GM21447 (cell line): ENCODE measurements around the gene CLCN6.

Experiments used
- ATAC-seq: cut with Tn5 transposase; IDR thresholded peaks from one replicate; pipeline ENCODE4 v1.9.1; 2021; ENCODE audit not compliant: unreplicated experiment

CLCN6 gene

DNA sequence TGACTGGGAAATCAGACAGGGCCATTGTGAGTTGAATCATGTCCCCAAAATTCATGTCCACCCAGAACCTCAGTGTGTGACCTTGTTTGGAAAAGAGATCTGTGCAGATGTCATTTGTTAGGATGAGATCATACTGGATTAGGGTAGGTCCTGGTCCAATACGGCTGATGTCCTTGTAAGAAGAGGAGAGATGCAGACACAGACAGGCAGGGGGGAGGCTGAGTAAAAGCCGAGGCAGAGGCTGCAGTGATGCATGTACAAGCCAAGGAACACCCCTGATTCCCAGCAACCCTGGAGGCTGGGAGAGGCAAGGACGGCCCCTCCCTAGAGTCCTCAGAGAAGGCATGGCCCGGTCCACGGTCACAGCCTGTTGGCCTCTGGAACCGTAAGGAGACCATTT lies 68.6 kb downstream of the CLCN6 start:
- ATAC-seq: no peak

DNA sequence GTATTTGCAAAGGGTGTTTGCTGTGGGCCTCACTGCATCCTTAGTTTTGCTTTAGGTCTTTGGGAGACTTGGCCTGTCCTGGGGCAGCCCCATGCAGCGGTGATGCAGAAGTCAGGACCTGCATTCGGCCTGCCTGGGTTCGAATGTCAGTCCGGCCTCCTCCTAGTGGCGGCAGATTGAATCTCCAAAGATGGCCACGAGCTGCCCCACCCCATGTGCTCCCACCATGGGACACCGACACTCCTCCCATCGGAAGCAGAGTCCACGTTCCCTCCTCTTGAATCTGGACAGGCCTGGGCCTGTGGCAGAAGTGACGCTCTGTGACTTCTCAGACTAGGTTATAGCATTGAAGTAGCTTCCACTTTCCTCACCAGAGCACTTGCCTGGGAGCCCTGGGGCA lies 69.1 kb downstream of the CLCN6 start:
- ATAC-seq: no peak

DNA sequence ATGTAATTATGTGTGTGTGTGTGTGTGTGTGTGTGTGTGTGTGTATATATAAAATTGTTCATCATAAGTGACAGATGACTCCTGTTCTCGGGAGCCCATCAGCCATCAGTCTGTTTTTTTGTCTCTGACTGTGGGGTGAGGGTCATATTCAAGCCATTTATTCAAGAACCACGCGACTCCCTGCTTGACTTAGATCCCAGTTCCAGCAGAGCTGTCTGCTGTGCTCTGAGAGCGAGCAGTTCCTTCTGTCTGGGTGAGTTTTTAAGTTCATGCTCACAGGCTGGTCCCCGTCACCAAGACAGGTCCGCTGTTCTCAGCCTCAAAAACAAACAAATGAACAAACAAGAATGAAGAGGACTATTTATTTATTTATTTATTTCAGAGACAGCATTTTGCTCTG lies 71.1 kb downstream of the CLCN6 start:
- ATAC-seq: no peak

DNA sequence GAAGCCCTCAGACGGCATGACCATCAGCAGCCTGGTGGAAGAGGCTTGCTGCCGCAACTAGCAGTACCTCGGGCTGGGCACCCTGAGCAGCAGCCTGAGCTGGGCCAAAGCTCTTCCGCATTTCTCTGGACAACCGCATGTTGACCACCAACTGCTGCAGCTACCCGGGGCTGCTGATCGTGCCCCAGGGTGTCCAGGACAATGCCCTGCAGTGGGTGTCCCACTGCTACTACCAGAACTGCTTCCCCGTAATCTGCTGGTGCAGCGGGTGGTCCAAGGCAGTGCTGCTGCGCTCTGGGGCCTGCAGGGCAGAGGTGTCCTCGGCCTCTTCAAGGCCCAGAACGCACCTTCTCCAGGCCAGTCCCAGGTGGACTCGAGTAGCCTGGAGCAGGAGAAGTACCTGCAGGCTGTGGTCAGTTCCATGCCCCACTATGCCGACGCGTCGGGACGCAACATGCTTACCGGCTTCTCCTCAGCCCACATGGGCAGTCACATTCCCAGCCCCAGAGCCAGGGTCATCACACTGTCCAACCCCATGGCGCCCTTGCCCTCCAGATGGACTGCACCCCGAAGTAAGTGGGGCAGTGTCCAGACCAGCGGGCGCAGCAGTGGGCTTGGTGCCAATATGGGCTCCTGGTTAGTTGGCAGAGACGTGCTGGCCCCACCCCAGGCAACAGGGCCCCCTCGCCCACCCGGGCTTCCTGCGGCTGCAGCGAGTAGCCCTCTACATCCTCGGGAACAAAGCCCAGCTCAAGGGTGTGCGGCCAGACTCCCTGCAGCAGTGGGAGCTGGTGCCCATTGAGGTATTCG lies 72.3 kb downstream of the CLCN6 start:
- ATAC-seq: no peak

DNA sequence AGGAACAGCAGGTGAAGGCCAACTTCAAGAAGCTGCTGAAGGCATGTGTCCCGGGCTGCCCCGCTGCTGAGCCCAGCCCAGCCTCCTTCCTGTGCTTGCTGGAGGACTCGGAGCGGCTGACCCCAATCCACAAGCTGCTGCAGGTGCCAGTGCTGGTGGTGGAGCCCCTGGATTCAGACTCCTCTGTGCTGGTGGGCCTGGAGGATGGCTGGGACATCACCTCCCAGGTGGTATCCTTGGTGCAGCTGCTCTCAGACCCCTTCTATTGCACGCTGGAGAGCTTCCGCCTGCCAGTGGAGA lies 72.8 kb downstream of the CLCN6 start:
- ATAC-seq: no peak

DNA sequence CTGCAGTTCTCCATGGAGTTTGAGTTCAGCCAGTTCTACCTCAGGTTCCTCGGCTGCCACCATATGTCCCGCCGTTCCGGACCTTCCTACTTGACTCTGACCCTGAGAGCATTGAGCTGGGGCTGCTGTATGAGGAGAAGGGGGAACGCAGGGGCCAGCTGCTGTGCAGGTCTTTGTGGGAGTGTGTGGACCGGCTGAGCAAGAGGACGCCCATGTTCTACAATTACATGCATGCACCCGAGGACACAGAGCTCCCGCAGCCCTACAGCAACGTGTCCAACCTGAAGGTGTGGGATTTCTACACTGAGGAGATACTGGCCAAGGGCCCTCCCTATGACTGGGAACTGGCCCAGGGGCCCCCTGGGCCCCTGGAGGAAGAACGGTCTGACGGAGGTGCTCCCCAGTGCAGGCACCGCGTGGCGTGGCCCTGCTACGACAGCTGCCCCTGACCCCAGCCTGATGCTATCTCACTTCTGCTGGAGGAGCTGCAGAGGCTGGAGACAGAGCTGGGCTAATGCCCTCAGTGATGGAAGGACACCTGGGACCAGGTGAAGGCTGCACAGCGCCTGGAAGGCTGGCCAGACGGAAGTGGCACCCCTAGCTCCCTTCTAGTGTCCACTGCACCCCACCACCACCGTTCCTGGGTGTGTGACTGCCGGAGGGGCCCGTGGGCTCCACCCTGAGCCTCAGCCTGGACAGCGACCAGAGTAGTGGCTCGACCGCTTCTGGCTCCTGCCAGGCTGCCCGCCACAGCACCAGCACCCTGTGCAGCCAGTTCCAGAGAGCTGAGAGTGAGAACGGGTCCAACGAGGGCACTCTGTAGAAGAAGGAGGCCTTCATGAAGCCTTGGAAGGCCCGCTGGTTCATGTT lies 73.6 kb downstream of the CLCN6 start:
- no peak for ATAC-seq

DNA sequence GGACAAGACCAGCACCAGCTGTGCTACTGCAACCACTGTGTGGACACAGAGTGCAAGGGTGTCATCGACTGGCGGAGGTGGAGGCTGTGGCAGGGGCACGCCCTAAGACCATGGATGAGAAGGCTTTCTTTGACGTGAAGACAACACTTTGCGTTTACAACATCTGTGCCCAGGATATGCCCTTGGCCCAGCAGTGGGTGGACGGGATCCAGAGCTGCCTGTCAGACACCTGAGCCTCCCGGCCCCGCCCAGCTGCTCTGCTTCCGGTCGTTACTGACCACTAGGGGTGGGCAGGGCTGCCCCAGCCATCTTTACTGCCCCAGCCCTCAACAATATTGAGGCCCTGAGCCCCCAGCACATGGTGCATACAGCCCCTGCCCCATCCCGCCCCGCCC lies 74.2 kb downstream of the CLCN6 start:
- ATAC-seq: no peak

DNA sequence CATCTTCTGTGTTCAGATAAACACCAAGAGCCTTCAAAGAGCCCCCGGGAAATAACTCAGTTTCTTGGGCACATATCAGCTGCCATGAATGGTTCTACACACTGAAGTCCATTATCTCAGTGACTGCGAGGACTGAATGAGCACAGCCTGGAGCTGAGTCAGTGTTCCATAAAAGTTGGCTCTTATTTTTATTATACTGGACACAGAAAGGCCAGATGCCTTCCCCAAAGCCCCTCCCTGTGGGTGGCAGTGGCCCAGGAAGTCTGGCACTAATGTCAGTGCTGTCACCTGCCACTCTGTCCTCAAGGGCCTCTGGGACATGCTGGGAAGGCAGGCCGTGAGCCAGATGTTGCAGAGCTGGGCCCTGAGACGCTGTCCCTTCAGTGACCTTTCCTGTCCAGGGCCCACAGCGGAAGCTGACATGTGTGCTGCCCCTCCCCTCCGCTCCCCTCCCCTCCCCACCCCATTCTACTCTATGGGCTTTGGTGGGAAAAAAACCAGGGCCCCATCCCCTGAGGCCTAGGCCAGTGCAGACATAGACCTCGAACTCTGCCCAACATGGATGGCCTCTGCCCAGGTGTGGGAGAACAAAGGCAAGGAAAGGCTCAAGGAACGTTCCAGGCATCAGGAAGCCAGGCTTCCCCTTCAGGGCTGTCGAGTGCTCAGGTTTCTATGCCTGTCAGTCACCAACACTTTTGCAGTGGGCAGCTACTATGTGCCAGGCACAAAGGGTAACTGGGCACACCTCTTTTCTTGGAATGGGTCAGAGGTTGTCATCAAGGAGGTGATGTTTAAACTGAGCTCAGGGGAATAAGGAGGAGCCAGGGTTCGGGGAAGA lies 75.1 kb downstream of the CLCN6 start:
- ATAC-seq: no peak

DNA sequence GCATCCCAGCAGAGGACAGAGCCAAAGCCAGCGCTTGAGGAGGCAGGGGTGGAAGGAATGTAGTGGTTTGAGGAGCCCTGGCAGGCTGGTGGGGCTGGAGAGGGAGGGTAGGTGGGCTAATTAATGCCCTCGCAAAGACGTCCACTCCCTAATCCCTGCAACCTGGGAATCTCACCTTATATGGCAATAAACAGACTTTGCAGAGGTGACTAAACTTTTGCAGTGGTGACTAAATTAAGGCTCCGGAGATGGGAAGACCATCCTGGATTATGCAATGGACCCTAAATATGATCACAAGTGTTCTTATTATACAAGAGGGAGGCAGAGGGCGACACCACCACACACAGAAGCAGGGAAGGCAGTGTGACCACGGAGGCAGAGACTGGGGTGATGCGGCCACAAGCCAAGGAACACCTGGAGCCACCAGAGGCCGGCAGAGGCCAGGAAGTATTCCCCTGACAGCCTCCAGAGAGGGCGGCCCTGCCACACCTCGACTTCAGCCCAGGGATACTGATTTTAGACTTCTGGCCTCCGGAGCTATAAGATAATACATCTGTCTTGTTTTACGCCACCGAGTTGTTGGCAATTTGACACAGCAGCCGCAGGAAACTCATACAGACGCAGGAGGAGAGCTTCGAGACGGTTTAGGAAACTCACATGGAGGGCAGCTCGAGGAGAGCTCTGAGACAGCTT lies 75.9 kb downstream of the CLCN6 start:
- ATAC-seq: no peak

DNA sequence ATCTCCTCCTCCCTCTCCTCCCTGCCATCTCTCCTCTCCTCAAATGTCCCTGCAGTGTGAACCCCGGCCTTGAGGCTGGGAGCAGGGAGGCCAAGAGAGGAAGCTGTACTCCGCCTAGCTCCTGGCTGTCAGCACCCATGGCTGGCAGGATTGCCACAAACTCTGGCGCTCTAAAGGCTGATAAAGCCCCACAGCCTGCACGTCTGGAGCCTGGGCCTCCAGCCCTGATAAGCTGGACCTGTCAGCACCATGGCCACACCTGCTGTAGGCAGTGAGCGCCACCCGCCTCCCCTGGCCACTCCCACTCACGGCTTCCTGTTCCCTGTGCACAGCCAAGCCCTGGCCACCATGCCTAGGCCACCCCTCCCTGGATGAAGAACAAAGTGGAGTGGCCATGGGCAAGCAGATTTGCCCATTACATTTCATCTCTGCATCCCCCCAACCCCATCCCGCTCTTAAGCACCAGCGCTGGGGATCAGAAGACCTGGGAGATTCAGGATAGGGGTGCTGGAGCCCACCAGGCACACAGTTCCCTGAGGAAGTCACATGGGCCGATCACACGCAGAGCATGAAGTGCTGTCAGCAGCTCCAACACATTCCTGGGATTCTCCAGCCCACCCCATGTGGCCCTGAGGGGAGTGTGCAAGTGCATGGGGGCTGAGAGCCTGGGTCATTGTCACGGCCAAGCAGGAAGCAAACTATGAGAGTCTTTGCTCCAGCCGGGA lies 77.0 kb downstream of the CLCN6 start:
- ATAC-seq: no peak

DNA sequence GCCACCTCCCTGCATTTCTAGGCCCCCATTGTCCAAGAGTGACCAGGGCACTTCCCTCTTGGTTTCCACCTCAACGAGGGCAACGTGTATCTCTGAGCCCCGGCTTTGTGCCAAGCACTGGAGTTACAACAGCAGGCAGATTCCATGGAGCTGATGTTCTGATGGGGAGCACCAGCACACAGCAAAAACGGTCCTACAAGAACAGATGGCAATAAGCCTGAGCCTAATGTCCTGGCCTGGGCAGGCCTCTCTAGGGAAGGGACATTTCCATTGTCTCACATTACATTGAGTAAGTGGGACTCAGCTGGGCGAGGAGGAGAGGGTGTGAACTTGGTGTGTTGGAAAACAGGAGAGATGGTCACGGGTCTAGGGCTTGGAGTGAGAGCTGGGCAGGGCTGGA lies 79.9 kb downstream of the CLCN6 start:
- no peak for ATAC-seq

DNA sequence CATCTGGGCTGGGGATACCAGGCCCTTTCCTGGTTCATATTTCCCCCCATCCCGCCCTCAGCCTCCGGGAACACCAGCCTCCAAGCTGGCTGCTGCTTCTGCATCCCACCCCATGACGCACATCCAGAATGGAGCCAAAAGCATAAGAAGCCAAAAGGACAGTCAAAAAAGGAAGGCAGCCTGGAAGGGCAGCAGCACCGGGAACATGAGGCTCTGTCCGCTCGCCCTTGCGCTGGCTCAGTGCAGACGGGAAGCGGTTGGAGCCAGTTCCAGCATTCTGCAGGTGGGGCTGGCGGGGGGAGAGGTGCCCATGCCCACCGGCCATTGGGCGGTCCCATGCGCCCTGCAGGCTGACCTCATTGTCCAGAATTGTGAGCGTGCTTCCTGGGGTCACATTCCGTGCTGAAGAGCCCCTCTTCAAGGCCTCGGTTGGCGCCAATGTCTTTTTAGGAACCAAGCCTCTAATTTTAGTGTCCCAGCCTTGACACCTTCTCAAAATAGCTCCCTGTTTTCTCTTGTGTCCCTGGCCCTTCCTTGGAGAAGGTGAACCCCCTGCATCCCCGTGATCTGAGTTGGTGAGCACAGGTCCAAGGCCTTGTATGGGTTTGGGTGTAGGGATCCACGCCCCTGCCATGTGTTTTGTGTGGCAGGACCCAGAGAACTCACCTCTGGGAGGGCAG lies 81.1 kb downstream of the CLCN6 start:
- ATAC-seq: no peak

DNA sequence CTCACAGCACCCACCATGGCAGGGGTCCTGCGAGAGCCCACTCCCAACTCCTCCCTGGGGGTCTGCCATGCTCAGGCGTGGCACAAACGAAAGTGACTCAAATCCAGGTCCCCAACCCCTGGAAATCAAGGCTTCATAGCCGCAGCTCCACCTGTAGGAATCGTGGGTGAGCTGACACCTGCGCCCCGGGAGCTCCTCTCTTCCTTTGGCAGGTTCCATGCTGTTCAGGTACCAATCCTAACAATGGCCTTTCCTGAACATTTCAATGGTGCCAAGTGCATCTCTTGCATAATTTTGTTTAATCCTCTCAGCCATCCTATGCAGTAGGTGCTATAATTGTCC lies 81.6 kb downstream of the CLCN6 start:
- ATAC-seq: no peak

DNA sequence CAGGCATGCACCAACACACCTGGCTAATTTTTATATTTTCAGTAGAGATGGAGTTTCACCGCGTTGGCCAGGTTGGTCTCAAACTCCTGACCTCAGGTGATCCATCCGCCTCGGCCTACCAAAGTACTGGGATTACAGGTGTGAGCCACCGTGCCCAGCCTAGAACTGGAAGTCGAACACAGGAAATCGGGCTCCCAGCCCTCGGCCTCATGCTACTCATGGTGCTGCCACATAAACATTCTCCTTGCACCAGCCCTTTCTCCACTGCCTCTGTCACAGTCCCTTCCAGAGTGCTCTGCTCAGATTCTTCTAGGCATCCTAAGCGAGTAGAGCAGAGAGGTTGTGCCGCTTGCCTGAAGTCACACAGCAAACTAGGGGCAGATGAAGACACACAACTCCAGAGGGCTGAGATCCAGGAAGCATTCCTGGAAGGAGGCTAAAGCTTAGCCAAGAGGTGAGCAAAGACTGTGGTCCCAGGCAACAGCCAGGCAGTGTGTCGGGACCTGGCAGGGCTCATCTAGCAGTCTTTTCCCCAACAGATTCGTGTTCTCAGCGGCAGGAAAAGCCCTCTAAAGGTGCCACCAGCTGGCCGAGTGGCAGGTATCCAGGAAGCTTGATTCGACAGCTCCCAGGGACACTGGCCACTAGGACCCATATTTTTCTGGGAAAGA lies 82.3 kb downstream of the CLCN6 start:
- ATAC-seq: no peak

DNA sequence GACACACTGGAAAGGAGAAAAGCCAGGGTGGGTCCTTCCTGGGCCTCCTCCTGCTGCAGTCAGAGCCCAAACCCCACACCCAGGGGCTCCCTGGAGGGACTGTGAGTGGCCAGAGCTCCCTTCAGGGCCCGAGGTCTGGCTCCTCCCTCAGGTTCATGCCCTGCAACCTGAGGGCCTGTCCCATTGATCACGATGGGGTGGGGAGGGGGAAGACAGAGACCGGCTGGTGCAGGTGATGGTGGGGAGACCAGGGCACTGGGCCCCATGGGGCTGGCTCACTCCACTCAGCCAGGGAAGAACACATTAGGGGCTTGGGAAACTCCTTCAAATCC lies 82.9 kb downstream of the CLCN6 start:
- ATAC-seq: no peak

DNA sequence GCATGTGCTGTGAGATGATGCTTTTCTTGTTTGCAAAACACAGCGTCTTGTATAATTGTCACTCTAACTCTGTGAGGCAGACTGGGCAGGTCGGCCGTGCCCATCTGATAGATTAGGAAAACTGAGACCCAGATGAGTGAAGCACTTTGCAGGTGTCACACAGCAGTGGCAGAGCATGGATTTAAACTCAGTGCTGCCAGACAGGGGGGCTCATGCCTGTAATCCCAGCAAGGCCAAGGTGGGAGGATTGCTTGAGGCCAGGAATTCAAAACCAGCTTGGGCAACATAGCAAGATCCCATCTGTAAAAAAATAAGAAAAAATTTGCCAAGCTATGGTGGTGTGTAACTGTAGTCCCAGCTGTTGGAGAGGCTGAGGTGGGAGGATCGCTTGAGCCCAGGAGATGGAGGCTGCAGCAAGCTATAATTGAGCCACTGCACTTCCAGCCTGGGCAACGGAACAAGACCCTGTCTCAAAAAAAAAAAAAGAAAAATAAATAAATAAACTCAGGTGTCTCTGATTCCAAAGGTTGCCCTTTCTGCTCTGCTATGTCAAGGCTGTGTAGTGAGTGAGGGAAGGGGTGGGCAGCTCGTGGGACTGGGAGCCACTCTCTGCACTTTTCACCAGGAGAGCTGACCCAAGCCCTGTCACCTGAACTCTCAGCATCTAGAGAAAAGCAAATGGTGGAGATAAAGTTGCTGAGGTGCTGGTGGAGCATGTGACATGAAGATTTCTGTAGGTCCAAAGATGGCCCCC lies 85.6 kb downstream of the CLCN6 start:
- no peak for ATAC-seq
